Liver (tissue), 9 donors: Measurements from ENCODE around the gene SWT1. TPM values are rescaled to one million over a fixed set of nuclear protein-coding genes. Genes with fewer than 3 reads are reported as not detected.

ENCODE experiments used
- DNase-seq: peaks from one replicate; pipeline ENCODE4 v3.0.0-alpha.2; 2017; ENCODE audit warnings: low spot score
- H3K27ac ChIP-seq, 2 donors: one replicate each; pipeline ENCODE4 v1.7.0; 2013; ENCODE audit warnings: inconsistent platforms in 2 of 2, low read length in 2 of 2, control low read depth in 1 of 2, low read depth in 1 of 2, mild to moderate bottlenecking in 1 of 2
- H3K27me3 ChIP-seq, 4 donors: one replicate each; pipeline versions ENCODE4 v1.6.1 to v1.7.0; 2013; ENCODE audit warnings: low read length in 3 of 4, inconsistent platforms in 1 of 4, mild to moderate bottlenecking in 1 of 4, moderate library complexity in 1 of 4; ENCODE audit not compliant: control insufficient read depth in 4 of 4, insufficient read depth in 4 of 4
- H3K36me3 ChIP-seq, 4 donors: one replicate each; pipeline versions ENCODE4 v1.6.1 to v1.7.0; 2013; ENCODE audit warnings: low read length in 3 of 4, mild to moderate bottlenecking in 3 of 4, low read depth in 1 of 4, moderate library complexity in 1 of 4; ENCODE audit not compliant: control insufficient read depth in 4 of 4, insufficient read depth in 3 of 4
- H3K4me1 ChIP-seq, 4 donors: one replicate each; pipeline versions ENCODE4 v1.6.1 to v1.7.0; 2013; ENCODE audit warnings: low read length in 3 of 4, mild to moderate bottlenecking in 3 of 4, moderate library complexity in 1 of 4; ENCODE audit not compliant: control insufficient read depth in 4 of 4, insufficient read depth in 4 of 4
- H3K4me3 ChIP-seq, 3 donors: one replicate each; pipeline versions ENCODE4 v1.6.1 to v1.7.0; 2013; ENCODE audit warnings: low read length in 3 of 3, control low read depth in 1 of 3, low read depth in 1 of 3, mild to moderate bottlenecking in 1 of 3
- H3K9ac ChIP-seq, 2 donors: one replicate each; pipeline ENCODE4 v1.7.0; 2013; ENCODE audit warnings: low read length in 2 of 2, mild to moderate bottlenecking in 2 of 2, moderate library complexity in 2 of 2, control low read depth in 1 of 2, low read depth in 1 of 2
- H3K9me3 ChIP-seq, 4 donors: one replicate each; pipeline versions ENCODE4 v1.6.1 to v1.7.0; 2013; ENCODE audit warnings: low read length in 3 of 4; ENCODE audit not compliant: control insufficient read depth in 4 of 4
- EGR1 ChIP-seq, 2 donors: IDR thresholded peaks; 2 replicates each; pipeline ENCODE4 v1.6.1; 2016 to 2018; ENCODE audit warnings: antibody characterized with exemption in 2 of 2, low read depth in 2 of 2
- FOXA1 ChIP-seq: IDR thresholded peaks from 2 replicates; pipeline ENCODE4 v1.6.1; 2016; ENCODE audit warnings: antibody characterized with exemption
- FOXA2 ChIP-seq: IDR thresholded peaks from 2 replicates; pipeline ENCODE4 v1.6.1; 2016; ENCODE audit warnings: antibody characterized with exemption
- GABPA ChIP-seq, 2 donors: IDR thresholded peaks in 1 of 2; conservative IDR thresholded peaks in 1 of 2; 2 replicates each; pipeline ENCODE4 v1.6.1; 2016; ENCODE audit warnings: antibody characterized with exemption in 2 of 2, mild to moderate bottlenecking in 1 of 2, moderate library complexity in 1 of 2
- HNF4A ChIP-seq, 2 donors: conservative IDR thresholded peaks; 2 replicates each; pipeline ENCODE4 v1.6.1; 2016; ENCODE audit warnings: antibody characterized with exemption in 2 of 2, mild to moderate bottlenecking in 2 of 2
- HNF4G ChIP-seq: IDR thresholded peaks from 2 replicates; pipeline ENCODE4 v1.6.1; 2016; ENCODE audit warnings: antibody characterized with exemption
- JUND ChIP-seq, 2 donors: IDR thresholded peaks; 2 replicates each; pipeline ENCODE4 v1.6.1; 2016; ENCODE audit warnings: antibody characterized with exemption in 2 of 2
- NR2F2 ChIP-seq: IDR thresholded peaks from 2 replicates; pipeline ENCODE4 v1.6.1; 2016; ENCODE audit warnings: antibody characterized with exemption
- RAD21 ChIP-seq, 2 donors: IDR thresholded peaks; 2 replicates each; pipeline ENCODE4 v1.6.1; 2016; ENCODE audit warnings: antibody characterized with exemption in 2 of 2, mild to moderate bottlenecking in 2 of 2
- RXRA ChIP-seq, 2 donors: IDR thresholded peaks; 2 replicates each; pipeline ENCODE4 v1.6.1; 2017 to 2018; ENCODE audit warnings: antibody characterized with exemption in 2 of 2, mild to moderate bottlenecking in 1 of 2
- SP1 ChIP-seq: IDR thresholded peaks from 2 replicates; pipeline ENCODE4 v1.6.1; 2018; ENCODE audit warnings: antibody characterized with exemption, mild to moderate bottlenecking
- TAF1 ChIP-seq: conservative IDR thresholded peaks from 2 replicates; pipeline ENCODE4 v1.6.1; 2016; ENCODE audit warnings: antibody characterized with exemption, mild to moderate bottlenecking
- YY1 ChIP-seq: IDR thresholded peaks from 2 replicates; pipeline ENCODE4 v1.6.1; 2016; ENCODE audit warnings: antibody characterized with exemption, mild to moderate bottlenecking
- WGBS: extraction: QIAGEN DNeasy Blood & Tissue Kit; methylation state at CpG from one replicate; pipeline ENCODE4 v1.1.7; 2013; 5-methylcytosine and 5-hydroxymethylcytosine counted together
- polyA plus RNA-seq, 2 donors: library from polyadenylated mRNA; stranded (reverse) in 1 of 2; unstranded in 1 of 2; fragments of 200-250 nt in 1 of 2; fragments of >200 nt in 1 of 2; fragmentation: Nextera tagmentation in 1 of 2; extraction: Ambion mirVana in 1 of 2; gene quantifications; one replicate each; pipeline versions ENCODE4 v1.2.1 to v1.2.3, GENCODE V29; 2013 to 2015
- total RNA-seq, 2 donors: library from RNA; depleted of rRNA; stranded (reverse); fragments of >200 nt; gene quantifications; one replicate each; pipeline ENCODE4 v1.2.3, GENCODE V29; 2014
- TF ChIP-seq, protein P1 (sequence below): fragments of 150-350 bp; IDR thresholded peaks from 2 replicates; pipeline ENCODE4 v1.5.1; 2017; ENCODE audit warnings: improper control_type of control experiment, low read depth, low read length; ENCODE audit not compliant: missing input control
- TF ChIP-seq, protein P2 (sequence below): IDR thresholded peaks from 2 replicates; pipeline ENCODE4 v1.6.1; 2016; ENCODE audit warnings: antibody characterized with exemption, mild to moderate bottlenecking
- TF ChIP-seq, protein P3 (sequence below): IDR thresholded peaks from 2 replicates; pipeline ENCODE4 v1.6.1; 2016; ENCODE audit warnings: antibody characterized with exemption
- donor health status: healthy.
- donor health status: healthy.
- donor health status: healthy.
- donor health status: healthy.
- donor health status: healthy.

The SWT1 gene
- total and polyA plus RNA-seq, 4 donors: 0.99 to 7.8 (median 2.9) TPM

DNA sequence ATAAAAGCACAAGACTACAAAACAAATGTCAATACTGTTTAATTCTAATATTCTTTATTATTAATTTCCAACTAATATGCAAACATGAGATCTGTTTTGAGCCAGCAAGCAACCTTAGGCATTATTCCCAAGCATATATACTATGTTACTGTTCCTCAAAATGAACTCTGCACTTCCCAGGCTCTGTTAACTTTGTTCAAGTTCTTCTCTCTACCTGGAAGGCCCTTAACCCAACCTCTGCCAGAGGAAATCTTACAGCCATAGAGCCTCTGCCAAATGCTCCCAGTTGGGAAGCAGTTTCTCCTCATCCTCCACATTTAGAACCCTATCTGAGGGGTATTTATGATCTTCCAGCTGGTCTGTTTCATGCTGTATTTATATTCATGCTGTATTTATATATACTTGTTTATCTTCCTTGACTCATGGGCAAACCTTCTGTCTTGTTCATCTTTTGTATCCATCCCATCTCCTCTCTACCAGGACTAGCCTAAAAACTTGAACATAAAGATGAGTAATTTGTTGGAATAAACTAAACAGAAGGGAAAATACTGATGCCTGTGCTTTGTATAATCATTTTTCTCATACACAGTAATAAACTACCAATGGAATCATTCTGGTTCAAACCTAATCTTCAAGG is 154.7 kb downstream of the SWT1 start:
- Histone ChIP-seq H3K9ac (no peak overlapping the region), H3K4me3 (no peak overlapping the region), H3K9me3 (no peaks in the 10 kb centered on the region), H3K36me3 (peaks cover 5 to 37% (median 31%) of the 10 kb centered on the region in 4 donors), H3K4me1 (peaks cover 7 to 37% (median 22%) of the 10 kb centered on the region in 4 donors), H3K27me3 (no peaks in the 10 kb centered on the region), H3K27ac (no peak overlapping the region)
- DNase-seq: no peak
- TF ChIP-seq HNF4A (conservative IDR thresholded peaks at IDR 0.05) (no peak), TAF1 (no peak), FOXA2 (no peak)
- TF ChIP-seq, protein P1, sequence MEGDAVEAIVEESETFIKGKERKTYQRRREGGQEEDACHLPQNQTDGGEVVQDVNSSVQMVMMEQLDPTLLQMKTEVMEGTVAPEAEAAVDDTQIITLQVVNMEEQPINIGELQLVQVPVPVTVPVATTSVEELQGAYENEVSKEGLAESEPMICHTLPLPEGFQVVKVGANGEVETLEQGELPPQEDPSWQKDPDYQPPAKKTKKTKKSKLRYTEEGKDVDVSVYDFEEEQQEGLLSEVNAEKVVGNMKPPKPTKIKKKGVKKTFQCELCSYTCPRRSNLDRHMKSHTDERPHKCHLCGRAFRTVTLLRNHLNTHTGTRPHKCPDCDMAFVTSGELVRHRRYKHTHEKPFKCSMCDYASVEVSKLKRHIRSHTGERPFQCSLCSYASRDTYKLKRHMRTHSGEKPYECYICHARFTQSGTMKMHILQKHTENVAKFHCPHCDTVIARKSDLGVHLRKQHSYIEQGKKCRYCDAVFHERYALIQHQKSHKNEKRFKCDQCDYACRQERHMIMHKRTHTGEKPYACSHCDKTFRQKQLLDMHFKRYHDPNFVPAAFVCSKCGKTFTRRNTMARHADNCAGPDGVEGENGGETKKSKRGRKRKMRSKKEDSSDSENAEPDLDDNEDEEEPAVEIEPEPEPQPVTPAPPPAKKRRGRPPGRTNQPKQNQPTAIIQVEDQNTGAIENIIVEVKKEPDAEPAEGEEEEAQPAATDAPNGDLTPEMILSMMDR: no peak
- TF ChIP-seq, protein P2, sequence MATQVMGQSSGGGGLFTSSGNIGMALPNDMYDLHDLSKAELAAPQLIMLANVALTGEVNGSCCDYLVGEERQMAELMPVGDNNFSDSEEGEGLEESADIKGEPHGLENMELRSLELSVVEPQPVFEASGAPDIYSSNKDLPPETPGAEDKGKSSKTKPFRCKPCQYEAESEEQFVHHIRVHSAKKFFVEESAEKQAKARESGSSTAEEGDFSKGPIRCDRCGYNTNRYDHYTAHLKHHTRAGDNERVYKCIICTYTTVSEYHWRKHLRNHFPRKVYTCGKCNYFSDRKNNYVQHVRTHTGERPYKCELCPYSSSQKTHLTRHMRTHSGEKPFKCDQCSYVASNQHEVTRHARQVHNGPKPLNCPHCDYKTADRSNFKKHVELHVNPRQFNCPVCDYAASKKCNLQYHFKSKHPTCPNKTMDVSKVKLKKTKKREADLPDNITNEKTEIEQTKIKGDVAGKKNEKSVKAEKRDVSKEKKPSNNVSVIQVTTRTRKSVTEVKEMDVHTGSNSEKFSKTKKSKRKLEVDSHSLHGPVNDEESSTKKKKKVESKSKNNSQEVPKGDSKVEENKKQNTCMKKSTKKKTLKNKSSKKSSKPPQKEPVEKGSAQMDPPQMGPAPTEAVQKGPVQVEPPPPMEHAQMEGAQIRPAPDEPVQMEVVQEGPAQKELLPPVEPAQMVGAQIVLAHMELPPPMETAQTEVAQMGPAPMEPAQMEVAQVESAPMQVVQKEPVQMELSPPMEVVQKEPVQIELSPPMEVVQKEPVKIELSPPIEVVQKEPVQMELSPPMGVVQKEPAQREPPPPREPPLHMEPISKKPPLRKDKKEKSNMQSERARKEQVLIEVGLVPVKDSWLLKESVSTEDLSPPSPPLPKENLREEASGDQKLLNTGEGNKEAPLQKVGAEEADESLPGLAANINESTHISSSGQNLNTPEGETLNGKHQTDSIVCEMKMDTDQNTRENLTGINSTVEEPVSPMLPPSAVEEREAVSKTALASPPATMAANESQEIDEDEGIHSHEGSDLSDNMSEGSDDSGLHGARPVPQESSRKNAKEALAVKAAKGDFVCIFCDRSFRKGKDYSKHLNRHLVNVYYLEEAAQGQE: no peak

DNA sequence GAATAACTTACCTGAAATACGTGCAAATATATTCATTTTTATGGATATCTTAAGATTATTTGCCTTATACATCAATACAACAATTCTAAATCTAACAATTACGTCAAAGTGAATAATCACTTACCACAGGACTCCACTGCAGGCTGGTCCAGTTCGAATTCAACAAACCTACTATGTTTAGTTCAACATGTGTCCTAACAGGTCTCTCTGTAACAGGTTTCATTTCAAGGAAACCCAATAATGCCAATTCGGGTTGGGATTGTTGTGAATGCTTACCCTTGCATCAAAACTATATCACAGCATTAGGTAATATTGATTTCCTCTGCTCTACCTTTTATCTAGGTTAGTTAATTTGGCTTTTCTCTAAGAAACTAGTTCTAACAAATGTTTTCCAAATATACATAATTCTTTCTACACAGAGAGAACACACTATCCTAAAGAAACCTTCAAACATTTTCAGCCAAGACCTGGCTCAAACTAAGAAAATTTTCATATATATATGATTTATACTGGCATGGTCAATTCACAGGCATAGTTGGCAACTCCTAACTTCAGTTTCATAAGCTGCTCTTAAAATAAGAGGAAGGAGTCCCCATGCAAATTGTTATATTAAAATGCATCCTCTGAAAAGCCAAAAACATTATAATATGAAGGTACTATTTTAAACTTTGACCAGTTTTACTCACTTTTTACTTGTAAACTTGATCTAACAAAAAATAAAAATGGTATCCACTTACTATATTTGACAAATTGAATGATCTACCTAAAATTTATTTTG is 155.6 kb downstream of the SWT1 start:
- no peak for TF ChIP-seq FOXA2
- TF ChIP-seq, protein P3, sequence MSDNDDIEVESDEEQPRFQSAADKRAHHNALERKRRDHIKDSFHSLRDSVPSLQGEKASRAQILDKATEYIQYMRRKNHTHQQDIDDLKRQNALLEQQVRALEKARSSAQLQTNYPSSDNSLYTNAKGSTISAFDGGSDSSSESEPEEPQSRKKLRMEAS: no peak
- TF ChIP-seq EGR1 (IDR thresholded peaks at IDR 0.05; ENCODE audit: low read depth in 2 of 2): no peak
- TF ChIP-seq, protein P1: no peak
- TF ChIP-seq GABPA (IDR thresholded peaks at IDR 0.05 in 1 of 2, conservative IDR thresholded peaks at IDR 0.05 in 1 of 2): no peak
- no peak for TF ChIP-seq TAF1
- TF ChIP-seq, protein P2: no peak
- no peak for TF ChIP-seq HNF4A (conservative IDR thresholded peaks at IDR 0.05)
- TF ChIP-seq NR2F2: no peak
- TF ChIP-seq HNF4G: no peak
- no peak for TF ChIP-seq JUND (IDR thresholded peaks at IDR 0.05)
- TF ChIP-seq FOXA1: no peak
- TF ChIP-seq SP1: no peak
- no peak for TF ChIP-seq YY1
- no peak for TF ChIP-seq RAD21 (IDR thresholded peaks at IDR 0.05)
- TF ChIP-seq RXRA (IDR thresholded peaks at IDR 0.05): no peak
- Histone ChIP-seq H3K27ac (no peak overlapping the region), H3K4me3 (no peak overlapping the region), H3K27me3 (no peaks in the 10 kb centered on the region), H3K4me1 (peaks cover 7 to 38% (median 22%) of the 10 kb centered on the region in 4 donors), H3K9me3 (no peaks in the 10 kb centered on the region), H3K36me3 (peaks cover 5 to 29% (median 22%) of the 10 kb centered on the region in 4 donors), H3K9ac (no peak overlapping the region)
- WGBS: 84% methylated on average over 4 of the region's 4 CpGs
- DNase-seq: no peak
